Retinal pigment epithelial cell (primary cell): Measurements from ENCODE around the gene PXT1.
"Not testable (repeated sequence)": the region's sequence is repeated elsewhere in the genome, so short reads cannot be mapped to it uniquely, and the experiment has no call there.

ENCODE experiments used
- DNase-seq: peaks from one replicate; pipeline ENCODE4 v3.0.0-alpha.2; 2010; ENCODE audit warnings: low read depth
- H3K4me3 ChIP-seq: 2 replicates; pipeline ENCODE4 v1.5.1; 2011; ENCODE audit warnings: mild to moderate bottlenecking, low read length, control low read depth, moderate library complexity
- TF ChIP-seq, protein P1 (sequence below): conservative IDR thresholded peaks from 2 replicates; pipeline ENCODE4 v1.5.1; 2011; ENCODE audit warnings: low read depth, low read length, control low read depth, inconsistent platforms

Gene PXT1

DNA sequence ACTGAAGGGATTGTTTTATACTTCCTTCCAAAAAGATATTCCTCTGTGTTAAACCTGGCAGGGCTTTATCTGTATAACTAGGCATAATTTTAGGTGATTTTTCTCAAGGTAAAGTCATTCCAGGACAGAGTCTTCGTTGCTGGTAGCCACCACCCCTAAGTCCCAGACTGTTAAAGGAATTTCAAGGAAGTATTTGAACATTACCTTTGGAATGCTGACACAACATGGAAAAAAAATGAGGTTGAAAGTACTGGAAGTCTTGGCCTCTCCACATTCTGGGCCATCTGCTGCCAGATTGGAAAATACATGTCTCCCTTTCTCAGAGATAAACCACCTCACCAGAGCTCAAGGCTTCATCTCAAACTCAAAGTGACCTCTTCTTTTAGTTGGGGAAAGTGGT is 28.2 kb downstream of the PXT1 start:
- no peak overlapping the region for H3K4me3 ChIP-seq
- TF ChIP-seq, protein P1, sequence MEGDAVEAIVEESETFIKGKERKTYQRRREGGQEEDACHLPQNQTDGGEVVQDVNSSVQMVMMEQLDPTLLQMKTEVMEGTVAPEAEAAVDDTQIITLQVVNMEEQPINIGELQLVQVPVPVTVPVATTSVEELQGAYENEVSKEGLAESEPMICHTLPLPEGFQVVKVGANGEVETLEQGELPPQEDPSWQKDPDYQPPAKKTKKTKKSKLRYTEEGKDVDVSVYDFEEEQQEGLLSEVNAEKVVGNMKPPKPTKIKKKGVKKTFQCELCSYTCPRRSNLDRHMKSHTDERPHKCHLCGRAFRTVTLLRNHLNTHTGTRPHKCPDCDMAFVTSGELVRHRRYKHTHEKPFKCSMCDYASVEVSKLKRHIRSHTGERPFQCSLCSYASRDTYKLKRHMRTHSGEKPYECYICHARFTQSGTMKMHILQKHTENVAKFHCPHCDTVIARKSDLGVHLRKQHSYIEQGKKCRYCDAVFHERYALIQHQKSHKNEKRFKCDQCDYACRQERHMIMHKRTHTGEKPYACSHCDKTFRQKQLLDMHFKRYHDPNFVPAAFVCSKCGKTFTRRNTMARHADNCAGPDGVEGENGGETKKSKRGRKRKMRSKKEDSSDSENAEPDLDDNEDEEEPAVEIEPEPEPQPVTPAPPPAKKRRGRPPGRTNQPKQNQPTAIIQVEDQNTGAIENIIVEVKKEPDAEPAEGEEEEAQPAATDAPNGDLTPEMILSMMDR: no peak
- DNase-seq: no peak

DNA sequence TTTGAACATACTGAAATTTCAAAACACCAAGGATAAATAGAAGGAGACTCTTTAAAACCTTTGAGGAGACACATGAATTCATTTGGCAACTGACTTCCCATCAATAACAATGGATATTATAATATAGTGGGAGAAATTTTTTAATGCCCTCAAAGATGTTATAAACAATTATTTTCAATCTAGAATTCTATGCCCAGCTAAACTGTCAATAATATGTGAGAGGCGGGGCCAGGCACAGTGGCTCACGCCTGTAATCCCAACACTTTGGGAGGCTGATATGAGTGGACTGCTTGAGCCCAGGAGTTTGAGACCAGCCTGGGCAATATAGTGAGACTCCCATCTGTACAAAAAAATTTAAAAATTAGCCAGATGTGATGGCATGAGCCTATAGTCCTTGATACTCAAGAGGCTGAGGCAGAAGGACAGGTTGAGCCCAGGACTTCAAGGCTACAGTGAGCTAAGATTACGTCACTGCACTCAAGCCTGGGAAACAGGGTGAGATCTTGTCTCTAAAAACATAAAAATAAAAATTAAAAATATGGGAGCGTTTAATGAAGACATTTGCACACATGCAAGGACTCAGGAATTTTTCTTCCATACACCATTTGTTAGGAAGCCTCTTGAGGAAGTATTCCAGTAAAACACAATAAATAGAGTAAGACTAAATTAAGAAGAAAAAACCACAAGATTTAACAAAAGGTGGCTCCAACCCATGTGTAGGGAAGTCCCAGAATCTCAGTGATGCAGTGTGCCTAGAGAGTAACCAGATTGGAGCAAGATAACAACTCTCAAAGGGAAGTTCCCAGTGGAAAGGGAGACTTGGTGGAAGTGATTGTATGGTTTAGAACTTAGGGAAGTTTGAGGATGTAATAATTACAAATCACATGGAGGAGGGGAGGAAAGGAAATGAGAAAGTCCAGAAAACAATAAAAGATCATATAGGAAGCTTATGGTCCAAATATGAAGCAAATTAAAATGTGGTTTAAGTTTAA is 28.9 kb downstream of the PXT1 start:
- TF ChIP-seq, protein P1: no peak

DNA sequence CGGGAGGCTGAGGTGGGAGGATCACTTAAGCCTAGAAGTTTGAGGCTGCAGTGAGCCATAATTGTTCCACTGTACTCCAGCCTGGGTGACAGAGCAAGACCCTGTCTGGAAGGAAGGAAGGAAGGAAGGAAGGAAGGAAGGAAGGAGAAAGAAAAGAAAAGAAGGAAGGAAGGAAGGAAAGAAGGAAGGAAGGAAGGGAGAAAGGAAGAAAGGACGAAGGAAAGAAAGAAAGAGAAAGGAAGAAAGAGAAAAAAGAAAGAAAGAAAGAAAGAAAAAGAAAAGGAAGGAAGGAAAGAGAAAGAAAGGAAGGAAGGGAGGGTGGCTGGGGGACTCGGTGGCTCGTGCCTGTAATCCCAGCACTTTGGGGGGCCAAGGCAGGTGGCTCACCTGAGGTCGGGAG is 32.9 kb downstream of the PXT1 start:
- H3K4me3 ChIP-seq, DNase-seq: not testable (repeated sequence)

More for the DNA sequence above, 28.9 kb downstream of the PXT1 start:
- DNase-seq: no peak
- H3K4me3 ChIP-seq: no peak overlapping the region

DNA sequence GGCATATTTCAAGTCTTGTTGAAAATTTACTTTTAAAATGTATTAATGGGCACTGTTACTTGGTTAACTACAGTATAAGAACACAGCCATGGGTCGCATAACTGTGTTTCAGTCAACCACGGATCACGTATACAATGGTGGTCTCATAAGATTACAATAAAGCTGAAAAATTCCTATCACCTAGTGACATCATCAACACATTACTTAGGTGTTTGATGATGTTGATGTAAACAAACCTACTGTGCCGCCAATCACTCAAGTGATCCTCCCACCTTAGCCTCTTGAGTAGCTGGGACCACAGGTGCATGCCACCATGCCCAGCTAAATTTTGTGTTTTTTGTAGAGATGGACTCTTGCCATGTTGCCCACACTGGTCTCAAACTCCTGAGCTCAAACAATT is 38.5 kb downstream of the PXT1 start:
- DNase-seq: no peak
- TF ChIP-seq, protein P1: no peak

DNA sequence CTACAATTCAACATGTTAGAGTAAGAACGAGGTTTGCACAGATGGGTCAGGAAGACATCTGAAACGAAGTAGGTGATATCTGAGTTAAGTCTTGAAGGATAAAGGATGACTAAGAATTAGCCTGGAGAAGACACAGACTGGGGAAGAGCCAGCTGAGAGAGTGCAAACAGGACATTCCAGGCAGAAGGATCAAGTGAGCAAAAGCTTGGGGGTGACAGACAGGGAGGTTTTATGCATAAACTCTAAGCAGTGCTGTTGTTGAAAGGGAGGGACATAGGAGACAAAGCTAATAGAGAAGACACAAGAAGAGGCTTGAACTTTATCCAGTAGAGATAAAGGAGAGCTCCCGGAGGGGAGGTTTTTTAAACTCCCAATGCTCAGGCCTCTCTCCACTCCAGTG is 40.2 kb downstream of the PXT1 start:
- no peak overlapping the region for H3K4me3 ChIP-seq
- no peak for DNase-seq
- TF ChIP-seq, protein P1: no peak

More for the DNA sequence above, 38.5 kb downstream of the PXT1 start:
- no peak overlapping the region for H3K4me3 ChIP-seq

DNA sequence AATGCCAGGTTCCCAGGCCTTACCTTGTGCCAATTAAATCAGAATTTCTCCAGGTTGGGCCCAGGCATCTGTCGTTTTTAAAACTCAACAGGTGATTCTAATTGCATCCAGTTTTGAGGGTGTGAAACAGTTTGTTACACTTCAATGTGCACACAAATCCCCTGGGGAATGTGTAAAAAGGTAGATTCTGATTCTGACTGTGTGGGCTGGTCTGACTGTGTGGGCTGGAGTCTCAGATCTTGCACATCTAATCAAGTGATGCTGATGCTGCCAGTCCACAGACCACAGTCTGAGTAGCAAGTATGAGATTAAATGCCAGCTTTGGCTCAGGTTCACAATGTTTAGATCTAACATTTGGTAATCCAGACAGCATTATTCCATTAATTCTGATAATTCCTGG is 42.7 kb downstream of the PXT1 start:
- H3K4me3 ChIP-seq: no peak overlapping the region
- no peak for DNase-seq
- TF ChIP-seq, protein P1: no peak

DNA sequence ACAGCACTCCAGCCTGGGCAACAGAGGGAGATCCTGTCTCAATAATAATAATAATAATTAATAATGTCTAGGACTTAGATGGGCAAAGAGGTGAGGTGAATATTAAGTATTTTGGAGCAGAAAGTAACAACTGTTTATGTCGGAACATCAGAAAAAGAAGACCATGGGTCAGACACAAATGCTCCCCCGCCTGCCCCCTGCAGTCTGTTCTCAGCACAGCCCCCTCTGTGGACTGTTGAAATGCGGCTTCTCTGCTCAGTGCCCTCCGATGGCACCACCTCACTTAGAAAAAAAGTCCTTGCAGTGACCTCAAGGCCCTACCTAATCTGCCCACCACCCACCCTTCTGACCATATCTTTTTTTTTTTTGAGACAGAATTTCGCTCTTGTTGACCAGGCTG is 50.0 kb downstream of the PXT1 start:
- H3K4me3 ChIP-seq: no peak overlapping the region

More for the DNA sequence above, 50.0 kb downstream of the PXT1 start:
- TF ChIP-seq, protein P1: peak; percentile 1
- no peak for DNase-seq
